Loucy (cell line): ENCODE measurements around the gene GRAMD4.

ENCODE experiments used
- EZH2phosphoT487 ChIP-seq: fragments of 200-600 bp; IDR thresholded peaks from 2 replicates; pipeline ENCODE4 v1.6.1; 2018; ENCODE audit warnings: antibody characterized with exemption, mild to moderate bottlenecking, moderate library complexity, borderline replicate concordance
- TF ChIP-seq, protein P1 (sequence below): fragments of 200-600 bp; sonication (generic); conservative IDR thresholded peaks from 2 replicates; pipeline ENCODE4 v1.5.1; 2014; ENCODE audit warnings: mild to moderate bottlenecking, antibody characterized with exemption, low read length

DNA sequence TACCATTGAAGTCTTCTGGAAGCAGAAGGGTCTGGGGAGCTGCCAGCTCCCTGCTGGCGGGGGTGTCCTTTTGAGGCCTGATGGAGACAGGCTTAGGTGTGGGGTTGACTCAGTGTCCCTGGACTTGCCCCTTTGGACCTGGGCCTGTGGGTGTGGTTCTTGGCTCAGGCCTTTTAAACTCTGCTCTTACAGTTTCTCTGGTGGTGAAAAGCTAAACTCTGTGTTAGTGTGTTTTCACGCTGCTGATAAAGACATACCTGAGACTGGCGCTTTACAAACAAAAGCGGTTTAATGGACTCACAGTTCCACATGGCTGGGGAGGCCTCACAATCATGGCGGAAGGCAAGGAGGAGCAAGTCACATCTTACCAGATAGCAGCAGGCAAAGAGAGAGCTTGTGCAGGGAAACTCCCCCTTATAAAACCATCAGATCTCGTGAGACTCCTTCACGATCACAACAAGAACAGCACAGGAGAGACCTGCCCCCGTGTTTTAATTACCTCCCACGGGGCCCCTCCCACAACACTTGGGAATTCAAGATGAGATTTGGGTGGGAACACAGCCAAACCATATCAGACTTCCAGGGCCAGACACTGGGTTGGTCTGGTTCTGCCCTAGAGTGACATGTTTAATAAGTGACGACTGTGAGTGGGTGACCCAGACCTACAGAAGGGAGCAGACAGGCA lies 26.5 kb downstream of the GRAMD4 start:
- TF ChIP-seq, protein P1, sequence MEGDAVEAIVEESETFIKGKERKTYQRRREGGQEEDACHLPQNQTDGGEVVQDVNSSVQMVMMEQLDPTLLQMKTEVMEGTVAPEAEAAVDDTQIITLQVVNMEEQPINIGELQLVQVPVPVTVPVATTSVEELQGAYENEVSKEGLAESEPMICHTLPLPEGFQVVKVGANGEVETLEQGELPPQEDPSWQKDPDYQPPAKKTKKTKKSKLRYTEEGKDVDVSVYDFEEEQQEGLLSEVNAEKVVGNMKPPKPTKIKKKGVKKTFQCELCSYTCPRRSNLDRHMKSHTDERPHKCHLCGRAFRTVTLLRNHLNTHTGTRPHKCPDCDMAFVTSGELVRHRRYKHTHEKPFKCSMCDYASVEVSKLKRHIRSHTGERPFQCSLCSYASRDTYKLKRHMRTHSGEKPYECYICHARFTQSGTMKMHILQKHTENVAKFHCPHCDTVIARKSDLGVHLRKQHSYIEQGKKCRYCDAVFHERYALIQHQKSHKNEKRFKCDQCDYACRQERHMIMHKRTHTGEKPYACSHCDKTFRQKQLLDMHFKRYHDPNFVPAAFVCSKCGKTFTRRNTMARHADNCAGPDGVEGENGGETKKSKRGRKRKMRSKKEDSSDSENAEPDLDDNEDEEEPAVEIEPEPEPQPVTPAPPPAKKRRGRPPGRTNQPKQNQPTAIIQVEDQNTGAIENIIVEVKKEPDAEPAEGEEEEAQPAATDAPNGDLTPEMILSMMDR: no peak
- no peak for TF ChIP-seq EZH2phosphoT487
